IPS DF 4.7 (cell line): ENCODE data around the gene ITFG1.
A peak's percentile ranks its signal among the peaks of the same experiment; 100 is the strongest.
"Not testable (repeated sequence)": the region's sequence is repeated elsewhere in the genome, so short reads cannot be mapped to it uniquely, and the experiment has no call there.

Source experiments
- DNase-seq: peaks from one replicate; pipeline ENCODE4 v3.0.0-alpha.2; 2013; ENCODE audit warnings: low spot score; ENCODE audit errors: extremely low read depth

The ITFG1 gene

GRCh38 chr16:47424846-47425245 is 36.0 kb downstream of the ITFG1 start:
- DNase-seq = peak; percentile 5

- no peak for DNase-seq
These were observed 44.0 kb downstream of the ITFG1 start for GRCh38 chr16:47416869-47417268.

DNA sequence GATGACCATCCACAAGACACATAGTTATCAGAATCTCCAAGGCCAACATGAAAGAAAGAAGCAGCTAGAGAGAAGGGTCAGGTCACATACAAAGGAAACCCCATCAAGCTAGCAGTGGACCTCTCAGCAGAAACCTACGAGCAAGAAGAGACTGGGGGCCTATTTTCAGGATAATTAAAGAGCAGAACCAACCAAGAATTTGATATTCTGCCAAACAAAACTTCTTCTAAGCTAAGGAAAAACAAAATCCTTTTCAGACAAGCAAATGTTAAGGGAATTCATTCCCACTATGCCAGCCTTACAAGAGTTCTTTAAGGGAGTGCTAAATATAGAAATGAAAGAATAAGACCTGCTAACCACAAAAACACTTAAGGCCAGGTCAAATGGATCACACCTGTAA is 47.8 kb downstream of the ITFG1 start:
- no peak for DNase-seq

DNA sequence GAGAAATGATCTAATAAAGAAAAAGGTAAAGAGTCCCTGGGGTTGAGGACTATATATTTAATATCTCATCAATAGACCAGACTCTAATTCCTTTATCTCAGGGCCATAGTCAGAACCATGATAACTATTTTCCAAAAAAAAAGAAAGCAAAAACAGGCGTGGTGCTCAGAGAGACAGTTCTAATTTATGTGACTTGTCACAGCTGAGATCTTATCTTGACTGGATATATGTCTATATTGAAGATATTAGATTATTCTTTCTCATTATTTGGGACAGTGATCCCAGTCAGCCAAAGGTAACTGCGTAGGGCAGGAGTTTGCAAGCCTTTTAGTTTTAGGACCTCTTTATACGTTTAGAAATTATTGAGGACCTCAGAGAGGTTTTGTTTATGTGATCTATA is 52.4 kb downstream of the ITFG1 start:
- no peak for DNase-seq

- DNase-seq = no peak
These were observed 64.9 kb downstream of the ITFG1 start for GRCh38 chr16:47395733-47396498.

GRCh38 chr16:47392081-47392480 is 68.8 kb downstream of the ITFG1 start:
- DNase-seq = no peak

DNA sequence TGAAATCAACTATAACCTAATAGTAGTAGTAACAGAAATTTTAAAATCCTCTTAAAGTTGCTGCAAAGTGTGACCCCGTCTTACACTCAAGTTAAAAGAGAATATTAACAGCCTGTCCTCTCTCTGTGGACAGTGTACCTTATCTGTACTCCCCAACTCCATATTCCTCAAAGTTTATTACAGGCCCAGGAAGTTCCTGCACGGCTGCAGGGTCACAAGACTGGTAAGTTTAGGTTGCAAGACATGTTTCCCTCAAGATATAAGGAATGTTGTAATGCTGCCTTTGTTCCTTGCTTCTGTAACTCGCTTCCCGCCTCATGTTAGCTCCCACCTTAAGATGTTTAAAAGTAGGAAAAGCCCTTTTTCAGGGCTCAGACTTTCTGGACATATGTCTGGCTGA is 72.2 kb downstream of the ITFG1 start:
- DNase-seq = no peak

- no peak for DNase-seq
These were observed 73.7 kb downstream of the ITFG1 start for GRCh38 chr16:47387026-47387734.

GRCh38 chr16:47386201-47386718 is 74.6 kb downstream of the ITFG1 start:
- no peak for DNase-seq

GRCh38 chr16:47382362-47382761 is 78.5 kb downstream of the ITFG1 start:
- no peak for DNase-seq

DNA sequence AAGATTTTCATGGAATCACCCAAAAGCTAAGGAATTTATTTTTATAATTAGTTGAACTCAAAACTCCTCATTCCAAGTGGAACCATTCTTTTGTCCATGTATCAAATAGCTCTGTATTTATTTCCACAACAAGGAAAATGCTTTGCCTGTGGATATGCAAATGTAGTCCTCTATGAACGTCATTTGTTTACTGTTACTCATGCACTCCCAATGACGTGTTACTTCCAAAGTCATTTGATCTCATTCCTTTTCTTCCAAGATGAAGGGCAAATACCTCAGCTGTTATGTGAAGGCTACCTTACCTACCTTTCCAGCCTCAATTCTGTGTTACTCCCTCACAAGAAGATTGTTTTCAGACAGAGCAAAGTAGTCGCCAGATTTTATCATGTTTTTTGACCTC is 83.7 kb downstream of the ITFG1 start:
- DNase-seq = no peak

DNA sequence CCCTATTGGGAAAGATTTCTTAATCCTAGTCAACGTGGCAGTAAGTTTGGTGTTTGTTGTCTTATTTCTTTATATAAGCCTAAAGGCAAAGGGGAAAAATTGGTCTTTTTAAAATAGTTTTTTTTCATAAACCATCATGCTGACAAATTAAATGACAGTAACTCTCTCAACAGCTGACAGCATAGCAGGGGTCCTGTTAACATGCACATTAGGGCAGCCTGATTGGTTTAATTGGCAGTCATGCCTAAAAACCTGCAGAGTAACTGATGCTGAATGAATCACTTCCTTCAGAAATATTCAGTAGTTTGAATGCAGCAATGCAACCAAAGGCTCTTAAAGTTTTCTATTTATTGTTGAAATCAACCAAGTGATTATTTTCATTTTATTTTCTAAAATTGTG is 85.4 kb downstream of the ITFG1 start:
- no peak for DNase-seq

DNA sequence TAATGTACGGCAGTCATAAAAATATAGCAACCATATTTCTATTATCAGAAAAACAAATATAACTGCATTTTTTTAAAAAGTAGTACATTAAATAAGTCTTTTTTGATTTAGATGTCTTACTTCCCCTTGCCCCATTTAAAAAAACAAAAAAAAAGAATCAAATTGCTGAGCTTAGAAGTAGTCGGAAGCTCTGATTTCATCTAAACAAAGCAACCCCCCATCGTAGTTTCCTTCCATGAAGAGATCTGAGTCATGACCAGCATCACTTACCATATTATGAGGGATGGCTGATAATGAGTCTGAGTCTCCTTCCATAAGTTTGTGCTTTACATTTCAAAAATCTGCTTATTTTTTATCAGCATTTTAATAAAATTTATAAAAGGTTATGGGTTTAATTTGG is 86.2 kb downstream of the ITFG1 start:
- no peak for DNase-seq

GRCh38 chr16:47371271-47372014 is 89.4 kb downstream of the ITFG1 start:
- no peak for DNase-seq

- DNase-seq = no peak
These were observed 90.3 kb downstream of the ITFG1 start for GRCh38 chr16:47370536-47370935.

DNA sequence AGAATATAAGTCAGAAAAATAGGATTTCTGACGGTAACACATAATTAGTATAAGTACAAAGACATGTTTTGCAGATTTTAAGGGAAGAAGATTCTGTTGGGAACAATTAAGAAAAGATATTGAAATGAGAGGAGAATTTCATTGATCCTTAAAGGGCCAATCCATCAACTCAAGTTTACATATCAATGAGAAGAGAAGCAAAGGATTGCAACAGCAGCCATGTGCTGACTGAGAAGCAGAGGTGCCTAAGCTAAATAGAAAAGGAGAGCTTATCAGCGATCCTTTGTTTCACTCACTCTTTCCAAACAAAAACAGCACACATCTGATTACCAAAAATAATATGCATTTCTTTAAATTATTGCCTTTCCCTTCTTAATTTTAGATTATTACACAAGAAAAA is 94.6 kb downstream of the ITFG1 start:
- no peak for DNase-seq

GRCh38 chr16:47363761-47364160 is 97.1 kb downstream of the ITFG1 start:
- DNase-seq = no peak

DNA sequence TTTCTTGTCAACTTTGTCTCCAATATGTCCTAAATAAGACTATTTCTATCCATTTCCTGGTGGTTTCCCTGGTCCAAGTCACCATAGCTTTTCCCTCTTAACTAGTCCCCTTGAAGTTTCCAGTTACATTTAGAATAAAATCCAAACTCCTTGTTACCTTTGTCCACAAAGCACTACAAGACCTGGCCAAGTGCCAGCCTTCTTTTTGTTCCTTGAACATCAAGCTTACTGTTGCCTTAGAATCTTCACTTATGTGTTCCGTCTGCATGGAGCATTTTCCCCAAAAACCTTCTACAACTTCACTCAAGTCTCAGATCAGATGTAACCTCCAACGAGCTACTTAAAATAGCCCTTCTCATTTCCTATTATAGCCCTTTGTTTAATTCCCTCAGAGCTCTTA is 101.4 kb downstream of the ITFG1 start:
- no peak for DNase-seq

DNA sequence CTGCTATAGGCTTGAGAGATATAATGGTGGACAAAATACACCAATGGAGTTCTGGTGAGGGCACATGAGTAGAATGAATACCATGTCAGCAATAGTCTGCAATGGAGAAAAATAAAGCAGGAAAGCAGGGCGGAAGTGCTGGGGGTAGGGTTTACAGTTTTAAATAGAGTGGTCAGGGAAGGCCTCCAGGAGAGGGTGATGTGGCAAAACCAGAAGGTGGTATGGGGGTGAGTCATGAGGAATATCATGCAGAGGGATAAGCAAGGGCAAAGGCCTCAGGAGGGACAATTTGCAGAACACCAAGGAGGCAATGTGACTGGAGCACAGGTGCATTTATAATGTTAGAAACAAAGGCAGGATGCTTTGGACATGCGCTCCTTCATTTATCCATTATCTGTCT is 102.0 kb downstream of the ITFG1 start:
- DNase-seq = no peak

DNA sequence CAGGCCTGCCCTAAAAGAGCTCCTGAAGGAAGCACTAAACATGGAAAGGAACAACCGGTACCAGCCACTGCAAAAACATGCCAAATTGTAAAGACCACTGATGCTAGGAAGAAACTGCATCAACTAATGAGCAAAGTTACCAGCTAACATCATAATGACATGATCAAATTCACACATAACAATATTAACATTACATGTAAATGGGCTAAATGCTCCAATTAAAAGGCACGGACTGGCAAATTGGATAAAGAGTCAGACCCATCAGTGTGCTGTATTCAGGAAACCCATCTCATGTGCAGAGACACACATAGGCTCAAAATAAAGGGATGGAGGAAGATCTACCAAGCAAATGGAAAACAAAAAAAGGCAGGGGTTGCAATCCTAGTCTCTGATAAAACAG is 111.8 kb downstream of the ITFG1 start:
- DNase-seq = not testable (repeated sequence)

GRCh38 chr16:47347021-47347696 is 113.7 kb downstream of the ITFG1 start:
- not testable (repeated sequence) for DNase-seq

DNA sequence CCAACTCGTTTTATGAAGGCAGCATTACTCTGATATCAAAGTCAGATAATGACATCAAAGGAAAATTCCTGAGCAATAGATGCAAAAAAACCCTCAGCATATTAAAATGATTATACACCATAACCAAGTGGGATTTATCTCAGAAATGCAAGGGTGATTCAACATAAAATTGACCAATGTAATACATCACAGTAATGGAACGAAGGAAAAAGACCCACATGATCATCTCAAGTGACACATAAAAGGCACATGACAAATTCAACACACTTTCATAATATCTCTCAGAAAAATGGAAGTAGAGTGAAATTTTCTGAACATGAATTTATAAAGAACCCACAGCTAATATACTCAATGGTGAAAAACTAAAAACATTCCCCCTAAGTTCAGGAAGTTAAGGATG is 118.8 kb downstream of the ITFG1 start:
- DNase-seq = no peak
